HPDE6-E6E7 (cell line): ENCODE measurements around the gene PLPPR1.
"Not testable (repeated sequence)": the region's sequence is repeated elsewhere in the genome, so short reads cannot be mapped to it uniquely, and the experiment has no call there.

Source experiments
- DNase-seq: peaks from one replicate; pipeline ENCODE4 v3.0.0; 2011; ENCODE audit warnings: missing footprints; ENCODE audit errors: extremely low spot score

PLPPR1 gene

GRCh38 chr9:101028346-101029314, at the start of gene PLPPR1:
PLPPR1 (plus strand) TSS chr9:101028727.
- DNase-seq, result no peak

- DNase-seq, result no peak
Measured at GRCh38 chr9:100989731-100990130, 38.8 kb upstream of the PLPPR1 start.

- no peak for DNase-seq
Measured at GRCh38 chr9:100990605-100991381, 37.7 kb upstream of the PLPPR1 start.

DNA sequence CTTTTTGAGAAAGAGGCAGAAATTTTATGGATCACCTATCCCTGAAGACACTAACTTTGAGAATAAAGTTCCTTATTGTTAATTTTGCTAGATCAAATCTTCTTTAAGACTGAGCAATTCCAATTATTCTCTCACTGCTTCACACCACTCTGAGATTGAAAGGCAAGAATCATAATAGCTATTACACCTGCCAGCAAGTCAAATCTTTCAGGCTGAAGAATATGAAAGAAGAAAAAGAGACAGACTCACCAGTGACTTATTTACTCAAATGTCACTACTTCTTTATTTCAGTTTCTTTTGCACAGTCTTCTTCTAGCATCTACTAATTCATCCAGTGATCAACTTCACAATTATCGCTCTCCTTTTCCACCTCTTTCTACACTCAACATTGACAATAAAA, 35.9 kb upstream of the PLPPR1 start:
- DNase-seq, result no peak

DNA sequence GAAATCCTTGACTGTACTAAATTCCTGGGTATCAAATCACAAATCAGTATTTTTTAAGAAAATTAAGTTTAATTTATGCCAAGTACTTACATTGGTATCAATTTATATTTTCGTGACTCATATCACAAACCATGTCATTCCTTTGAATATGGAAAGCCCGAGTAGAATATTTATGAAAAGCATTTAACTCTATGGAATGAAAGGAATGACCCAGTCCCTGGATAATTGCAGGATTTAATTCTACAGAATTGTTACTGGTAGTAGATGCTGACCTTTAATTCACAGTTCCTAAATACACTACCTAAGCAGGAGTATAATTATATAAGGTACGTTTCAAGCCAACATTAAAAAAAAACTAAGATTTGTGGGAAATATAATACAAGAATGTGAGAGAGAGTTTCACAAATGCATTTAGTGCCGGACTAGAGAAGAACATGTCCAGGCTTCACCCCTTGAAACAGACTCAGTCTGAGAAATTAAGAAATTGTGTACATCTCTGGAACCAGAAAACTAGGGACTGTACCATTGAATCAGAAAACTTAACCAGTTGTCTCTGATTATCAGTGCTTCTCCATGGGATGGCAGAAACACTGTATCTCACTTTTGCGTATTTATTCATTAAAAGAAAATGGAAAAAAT, 28.5 kb upstream of the PLPPR1 start:
- no peak for DNase-seq

GRCh38 chr9:101005246-101005645, 23.3 kb upstream of the PLPPR1 start:
- DNase-seq, result no peak

GRCh38 chr9:101014566-101014965, 14.0 kb upstream of the PLPPR1 start:
- DNase-seq, result no peak

- DNase-seq, result no peak
Measured at GRCh38 chr9:101018467-101018866, 10.1 kb upstream of the PLPPR1 start.

- DNase-seq, result no peak
Measured at GRCh38 chr9:101022704-101023103, 5.8 kb upstream of the PLPPR1 start.

GRCh38 chr9:101025940-101026339, 2.6 kb upstream of the PLPPR1 start:
- DNase-seq, result no peak

GRCh38 chr9:101026824-101027223, 1.7 kb upstream of the PLPPR1 start:
- no peak for DNase-seq

GRCh38 chr9:101027236-101027635, 1.3 kb upstream of the PLPPR1 start:
- DNase-seq, result no peak

GRCh38 chr9:101027733-101028345, 688 bp upstream of the PLPPR1 start:
- DNase-seq, result no peak

GRCh38 chr9:101029315-101030085, 973 bp downstream of the PLPPR1 start:
- DNase-seq, result no peak

DNA sequence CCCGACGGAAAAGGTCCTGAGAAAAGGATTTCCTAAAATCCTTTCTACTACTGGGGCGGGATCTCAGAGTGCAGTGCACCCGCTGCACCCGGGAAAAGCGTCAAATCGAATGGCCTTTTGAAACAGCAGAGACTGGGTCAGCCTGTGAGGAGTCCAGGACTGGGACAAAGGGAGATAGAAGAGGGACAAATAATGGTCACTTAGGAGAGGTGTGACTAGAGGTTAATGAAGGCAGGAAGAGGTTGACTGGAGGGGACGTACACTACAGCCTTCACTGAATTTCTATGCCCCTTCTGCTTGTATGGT, 1.5 kb downstream of the PLPPR1 start:
- no peak for DNase-seq

- no peak for DNase-seq
Measured at GRCh38 chr9:101032426-101032825, 3.9 kb downstream of the PLPPR1 start.

GRCh38 chr9:101034222-101034621, 5.7 kb downstream of the PLPPR1 start:
- DNase-seq, result no peak

DNA sequence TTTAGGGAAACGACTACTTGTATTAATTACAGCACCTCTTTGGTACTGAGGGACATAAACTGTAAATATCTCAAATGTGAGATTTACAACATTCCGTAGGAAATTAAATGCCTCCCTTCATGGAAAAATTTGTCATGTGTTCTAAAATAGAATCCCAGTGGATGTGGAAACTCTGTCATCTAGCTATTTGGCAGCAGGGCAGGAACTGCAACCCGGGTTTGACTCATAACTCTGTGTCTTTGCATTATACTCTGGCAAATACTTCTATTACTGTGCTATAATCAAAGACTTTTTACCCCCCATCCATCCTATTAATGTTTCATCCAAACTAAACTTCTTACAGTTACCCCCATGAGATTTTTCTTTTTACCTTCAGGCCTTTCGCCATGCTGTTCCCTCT, 6.6 kb downstream of the PLPPR1 start:
- DNase-seq, result no peak

- no peak for DNase-seq
Measured at GRCh38 chr9:101037430-101037829, 8.9 kb downstream of the PLPPR1 start.

- no peak for DNase-seq
Measured at GRCh38 chr9:101038488-101038887, 10.0 kb downstream of the PLPPR1 start.

- DNase-seq, result not testable (repeated sequence)
Measured at GRCh38 chr9:101039581-101039980, 11.1 kb downstream of the PLPPR1 start.
